GM19467 (cell line): ENCODE measurements around the gene CARD9.

Source experiments
- ATAC-seq: cut with Tn5 transposase; IDR thresholded peaks from one replicate; pipeline ENCODE4 v1.9.1; 2021; ENCODE audit warnings: mild to moderate bottlenecking, moderate library complexity; ENCODE audit not compliant: unreplicated experiment

The CARD9 gene

GRCh38 chr9:136337416-136338395, 35.8 kb downstream of the CARD9 start:
- ATAC-seq: no peak

GRCh38 chr9:136336881-136337280, 36.6 kb downstream of the CARD9 start:
- ATAC-seq: no peak

- ATAC-seq: no peak
Observed at GRCh38 chr9:136336156-136336870, 37.2 kb downstream of the CARD9 start.

GRCh38 chr9:136335296-136336155, 37.9 kb downstream of the CARD9 start:
- ATAC-seq: no peak

GRCh38 chr9:136334541-136334940, 38.9 kb downstream of the CARD9 start:
- ATAC-seq: no peak

GRCh38 chr9:136333486-136333885, 40.0 kb downstream of the CARD9 start:
- ATAC-seq: no peak

GRCh38 chr9:136333045-136333444, 40.4 kb downstream of the CARD9 start:
- ATAC-seq: no peak

- ATAC-seq: no peak
Observed at GRCh38 chr9:136332482-136332983, 40.9 kb downstream of the CARD9 start.

GRCh38 chr9:136331556-136332481, 41.6 kb downstream of the CARD9 start:
- ATAC-seq: no peak

GRCh38 chr9:136331030-136331429, 42.4 kb downstream of the CARD9 start:
- no peak for ATAC-seq

- no peak for ATAC-seq
Observed at GRCh38 chr9:136330406-136330990, 43.0 kb downstream of the CARD9 start.

GRCh38 chr9:136329636-136330405, 43.6 kb downstream of the CARD9 start:
- ATAC-seq: no peak

GRCh38 chr9:136329211-136329627, 44.2 kb downstream of the CARD9 start:
- no peak for ATAC-seq

GRCh38 chr9:136328622-136329041, 44.8 kb downstream of the CARD9 start:
- no peak for ATAC-seq

GRCh38 chr9:136328011-136328621, 45.4 kb downstream of the CARD9 start:
- no peak for ATAC-seq

GRCh38 chr9:136327304-136327974, 46.0 kb downstream of the CARD9 start, which contains the start of gene GPSM1:
TSS of gene GPSM1 (plus strand) at chr9:136327539. CDS start at chr9:136327696, 157 bp downstream.
- no peak for ATAC-seq

- no peak for ATAC-seq
Observed at GRCh38 chr9:136326761-136327303, 46.6 kb downstream of the CARD9 start.
